ENCODE results near the gene PPP1R12B.
A peak's percentile ranks its signal among the peaks of the same experiment; 100 is the strongest.
"Not testable (repeated sequence)": the region's sequence is repeated elsewhere in the genome, so short reads cannot be mapped to it uniquely, and the experiment has no call there.

The PPP1R12B gene

GRCh38 chr1:202343652-202344349, 4.7 kb upstream of the PPP1R12B start:
- DNase-seq = no peak

- DNase-seq = no peak
These were observed 442 bp upstream of the PPP1R12B start for GRCh38 chr1:202348005-202348508.

GRCh38 chr1:202349206-202349928, 868 bp downstream of the PPP1R12B start:
- DNase-seq = peak in 14 of 58 donors; percentile 9 to 66 (median 44)

- no peak for DNase-seq
These were observed 3.2 kb downstream of the PPP1R12B start for GRCh38 chr1:202351725-202352124.

- not testable (repeated sequence) for DNase-seq
These were observed 4.2 kb downstream of the PPP1R12B start for GRCh38 chr1:202352583-202353197.

- no peak for DNase-seq
These were observed 7.5 kb downstream of the PPP1R12B start for GRCh38 chr1:202355944-202356553.

- DNase-seq = no peak
These were observed 9.0 kb downstream of the PPP1R12B start for GRCh38 chr1:202357506-202357905.

GRCh38 chr1:202361224-202361623, 12.7 kb downstream of the PPP1R12B start:
- DNase-seq = no peak

- DNase-seq = no peak
These were observed 13.2 kb downstream of the PPP1R12B start for GRCh38 chr1:202361701-202362100.

- no peak for DNase-seq
These were observed 13.7 kb downstream of the PPP1R12B start for GRCh38 chr1:202362212-202362611.

GRCh38 chr1:202365092-202365815, 16.8 kb downstream of the PPP1R12B start:
- DNase-seq = no peak

GRCh38 chr1:202367271-202367670, 18.8 kb downstream of the PPP1R12B start:
- no peak for DNase-seq

GRCh38 chr1:202370906-202371305, 22.4 kb downstream of the PPP1R12B start:
- DNase-seq = not testable (repeated sequence)

GRCh38 chr1:202374099-202374498, 25.6 kb downstream of the PPP1R12B start:
- DNase-seq = no peak

GRCh38 chr1:202375175-202375574, 26.7 kb downstream of the PPP1R12B start:
- DNase-seq = not testable (repeated sequence)

- DNase-seq = no peak
These were observed 27.7 kb downstream of the PPP1R12B start for GRCh38 chr1:202376247-202376646.

GRCh38 chr1:202379884-202380529, 31.5 kb downstream of the PPP1R12B start:
- DNase-seq = not testable (repeated sequence)

- DNase-seq = not testable (repeated sequence)
These were observed 32.0 kb downstream of the PPP1R12B start for GRCh38 chr1:202380535-202380934.

- not testable (repeated sequence) for DNase-seq
These were observed 33.4 kb downstream of the PPP1R12B start for GRCh38 chr1:202381867-202382266.

GRCh38 chr1:202395831-202396230, 47.3 kb downstream of the PPP1R12B start:
- not testable (repeated sequence) for DNase-seq
